GM23248 (cell line): ENCODE measurements around the gene BMERB1.

Experiments used
- EZH2 ChIP-seq: fragments of 200-600 bp; sonication (generic); IDR thresholded peaks from 2 replicates; pipeline ENCODE4 v1.6.1; 2018; ENCODE audit warnings: antibody characterized with exemption, mild to moderate bottlenecking; ENCODE audit not compliant: insufficient read depth, poor library complexity, severe bottlenecking
- EZH2phosphoT487 ChIP-seq: fragments of 200-600 bp; sonication (generic); IDR thresholded peaks from 2 replicates; pipeline ENCODE4 v1.6.1; 2018; ENCODE audit warnings: antibody characterized with exemption, moderate library complexity, mild to moderate bottlenecking, low read depth; ENCODE audit not compliant: insufficient read depth

DNA sequence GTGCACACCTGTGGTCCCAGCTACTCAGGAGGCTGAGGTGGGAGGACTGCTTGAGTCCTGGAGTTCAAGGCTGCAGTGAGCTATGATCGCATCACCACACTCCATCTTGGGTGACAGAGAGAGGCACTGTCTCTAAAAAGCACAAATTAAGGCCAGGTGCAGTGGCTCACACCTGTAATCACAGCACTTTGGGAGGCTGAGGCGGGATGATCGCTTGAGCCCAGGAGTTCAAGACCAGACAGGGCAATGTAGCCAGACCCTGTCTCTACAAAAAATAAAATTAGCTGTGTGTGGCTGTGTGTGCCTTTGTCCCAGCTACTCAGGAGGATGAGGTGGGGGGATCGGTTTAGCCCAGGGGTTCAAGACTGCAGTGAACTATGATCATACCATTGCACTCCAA is 81.6 kb downstream of the BMERB1 start:
- no peak for TF ChIP-seq EZH2phosphoT487
- TF ChIP-seq EZH2 = no peak
